GM21723 (cell line): ENCODE results near the gene HRCT1.
"Not testable (repeated sequence)": the region's sequence is repeated elsewhere in the genome, so short reads cannot be mapped to it uniquely, and the experiment has no call there.

ENCODE experiments used
- ATAC-seq: cut with Tn5 transposase; IDR thresholded peaks from one replicate; pipeline ENCODE4 v1.9.1; 2021; ENCODE audit warnings: mild to moderate bottlenecking, moderate library complexity; ENCODE audit not compliant: unreplicated experiment

Gene HRCT1

GRCh38 chr9:35892051-35892450, 14.0 kb upstream of the HRCT1 start:
- ATAC-seq, result no peak

DNA sequence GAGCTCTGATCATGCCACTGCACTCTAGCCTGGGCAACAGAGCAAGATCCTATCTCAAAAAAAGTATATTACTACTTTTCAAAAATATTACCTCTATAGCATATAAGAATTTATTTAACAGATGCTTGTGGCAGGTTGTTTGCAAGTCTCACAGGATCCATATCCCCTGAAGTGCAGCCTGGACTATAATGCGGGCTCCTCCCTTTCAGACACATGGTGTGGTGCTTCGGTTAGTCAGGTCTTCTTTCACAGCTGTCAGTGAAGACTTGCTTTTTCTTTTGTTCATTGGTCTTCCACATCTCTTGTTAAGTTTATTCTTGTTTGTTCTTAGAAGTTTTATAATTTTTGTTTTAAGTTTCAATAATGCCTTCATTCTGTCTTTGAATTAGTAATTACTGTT, 9.4 kb upstream of the HRCT1 start:
- no peak for ATAC-seq

DNA sequence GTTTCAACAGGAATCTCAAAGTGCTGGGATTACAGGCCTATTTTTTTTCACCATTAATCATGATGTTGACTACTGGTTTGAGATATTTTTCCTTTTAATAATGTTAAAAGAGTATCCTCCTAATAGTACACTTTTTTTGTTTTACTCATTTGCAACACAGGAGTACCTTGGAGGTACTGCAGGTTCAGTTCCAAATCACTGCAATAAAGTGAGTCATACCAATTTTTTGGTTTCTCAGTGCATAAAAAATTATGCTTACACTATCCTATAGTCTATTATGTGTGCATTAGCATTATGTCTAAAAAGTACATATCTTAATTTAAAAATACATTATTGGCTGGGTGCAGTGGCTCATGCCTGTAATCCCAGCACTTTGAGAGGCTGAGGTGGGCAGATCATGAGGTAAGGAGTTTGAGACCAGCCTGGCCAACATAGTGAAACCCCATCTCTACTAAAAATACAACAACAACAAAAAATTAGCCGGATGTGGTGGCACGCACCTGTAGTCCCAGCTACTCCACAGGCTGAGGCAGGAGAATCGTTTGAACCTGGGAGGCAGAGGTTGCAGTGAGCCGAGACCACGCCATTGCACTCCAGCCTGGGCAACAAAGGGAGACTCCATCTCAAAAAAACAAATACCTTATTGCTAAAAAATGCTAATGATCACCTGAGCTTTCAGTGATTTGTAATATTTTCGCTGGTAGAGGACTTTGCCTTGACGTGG, 8.5 kb upstream of the HRCT1 start:
- not testable (repeated sequence) for ATAC-seq

DNA sequence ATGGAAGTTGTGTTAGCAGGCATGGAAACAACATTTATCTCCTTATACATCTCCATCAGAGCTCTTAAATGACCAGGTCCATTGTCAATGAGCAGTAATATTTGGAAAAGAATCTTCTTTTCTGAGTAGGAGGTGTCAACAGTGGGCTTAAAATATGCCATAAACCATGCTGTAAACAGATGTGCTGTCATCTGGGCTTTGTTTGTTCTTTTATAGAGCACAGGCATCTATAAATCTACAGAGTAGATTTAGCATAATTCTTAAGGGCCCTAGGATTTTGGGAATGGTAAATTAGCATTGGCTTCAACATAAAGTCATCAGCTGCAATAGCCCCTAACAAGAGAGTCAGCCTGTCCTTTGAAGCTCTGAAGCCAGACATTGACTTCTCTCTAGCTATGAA, 7.7 kb upstream of the HRCT1 start:
- ATAC-seq, result no peak

GRCh38 chr9:35899021-35899420, 7.0 kb upstream of the HRCT1 start:
- no peak for ATAC-seq

DNA sequence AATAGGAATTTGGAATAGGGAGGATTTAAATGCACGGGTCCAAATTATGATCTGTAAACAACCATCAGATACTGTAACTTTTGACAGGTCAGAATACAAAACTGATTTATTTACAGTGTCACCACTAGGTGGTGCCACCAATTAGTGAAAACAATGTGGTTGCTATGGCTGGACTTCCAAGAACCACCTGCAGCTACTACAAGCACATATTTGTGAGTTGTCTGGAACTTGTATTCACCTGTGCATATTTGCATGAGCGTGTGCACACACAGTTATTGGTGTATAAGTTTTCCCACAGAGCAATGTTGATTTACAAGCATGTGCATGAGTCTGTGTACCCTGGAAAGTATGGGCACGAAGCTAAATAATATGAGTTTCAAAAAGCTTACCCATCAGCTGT, 3.0 kb upstream of the HRCT1 start:
- ATAC-seq, result no peak

- ATAC-seq, result no peak
Observed at GRCh38 chr9:35904338-35904737, 1.7 kb upstream of the HRCT1 start.

DNA sequence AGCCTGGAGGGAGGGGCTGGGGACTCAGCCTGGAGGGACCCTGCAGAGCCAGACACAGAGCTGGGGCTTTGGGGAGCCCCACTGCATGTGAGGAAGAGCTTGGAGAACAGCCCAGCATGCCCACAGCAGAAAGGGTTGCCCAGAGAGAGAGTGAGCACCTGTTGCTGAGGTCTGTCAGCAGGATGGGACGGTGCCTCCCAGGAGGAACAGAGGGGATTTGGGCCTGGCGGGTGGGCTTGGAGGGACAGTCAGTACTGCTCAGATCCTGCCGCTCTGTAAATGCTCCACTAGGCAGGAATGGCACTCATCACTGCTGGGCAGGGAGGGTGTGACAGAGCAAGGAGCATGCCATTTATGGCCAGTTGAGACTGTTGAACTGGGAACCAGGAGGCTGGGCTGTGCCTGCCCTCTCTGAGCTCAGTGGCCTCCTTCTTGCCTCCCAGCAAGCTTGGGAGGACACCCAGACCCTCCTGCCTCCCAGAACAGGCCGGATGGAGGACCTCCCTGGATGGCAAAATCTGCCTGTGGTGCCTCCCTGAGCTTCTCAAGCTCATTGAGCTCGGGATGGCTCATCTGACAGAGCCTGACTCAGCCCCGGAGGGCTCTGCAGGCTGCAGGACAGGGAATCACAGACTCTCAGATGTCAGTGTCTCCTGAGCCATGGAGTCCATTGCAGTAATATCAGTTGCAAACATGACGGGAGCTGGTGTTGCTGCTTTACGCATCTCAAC, 786 bp upstream of the HRCT1 start:
- no peak for ATAC-seq

GRCh38 chr9:35906923-35907699, 1.1 kb downstream of the HRCT1 start:
- no peak for ATAC-seq

GRCh38 chr9:35907711-35908503, 1.9 kb downstream of the HRCT1 start:
- no peak for ATAC-seq

DNA sequence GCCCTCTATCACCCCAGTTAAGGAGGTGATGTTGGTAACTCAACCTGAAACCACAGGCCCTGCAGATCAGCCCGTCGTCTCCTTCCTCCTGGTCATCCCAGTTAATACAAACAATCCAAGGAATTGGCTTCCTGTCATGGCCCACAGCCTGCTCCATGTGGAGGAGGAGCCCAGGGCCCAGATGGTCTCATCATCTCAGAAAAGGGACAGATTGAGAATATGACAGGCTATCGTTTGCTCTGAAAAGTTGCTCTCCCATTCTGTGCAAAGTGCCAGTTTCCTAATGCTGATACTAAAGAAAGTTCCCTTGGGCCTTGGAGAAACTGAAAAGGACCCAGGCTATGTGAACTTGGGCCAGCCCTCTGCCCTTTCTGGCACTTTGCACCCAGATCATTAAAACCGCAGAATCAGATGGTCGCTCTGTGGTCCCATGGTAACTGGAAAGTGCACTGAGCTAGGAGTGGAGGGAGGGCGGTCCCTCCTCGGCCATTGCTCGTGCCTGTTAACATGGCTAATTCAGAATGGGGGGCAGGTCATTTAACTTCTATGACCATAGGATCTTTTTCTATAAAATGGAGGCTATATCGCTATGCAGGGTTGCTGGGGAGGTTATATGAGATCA, 2.6 kb downstream of the HRCT1 start:
- no peak for ATAC-seq

DNA sequence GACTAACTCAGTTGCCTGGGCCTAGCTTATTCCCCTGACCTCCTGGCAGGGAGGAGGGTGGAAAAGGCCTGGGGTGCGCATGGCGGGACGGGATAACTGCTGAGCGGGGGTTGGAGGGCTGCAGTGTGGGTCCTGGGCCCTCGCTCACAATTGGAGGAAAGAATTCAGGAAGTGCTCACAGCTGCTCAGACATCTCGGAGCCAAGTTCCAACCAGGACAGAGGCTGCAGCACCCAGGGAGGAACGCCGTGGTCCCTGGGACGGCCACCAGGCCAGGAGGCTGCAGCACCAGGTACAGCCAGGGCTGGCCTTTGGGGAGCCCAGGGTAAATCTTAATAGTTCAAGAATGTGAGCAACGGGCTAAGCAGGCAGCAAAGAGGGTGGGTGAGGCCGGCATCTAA, 3.3 kb downstream of the HRCT1 start, which contains the start of gene SPAAR:
Gene SPAAR, plus strand, starts transcription at position 217 of the 400 bp plus-strand sequence. CDS start 974 bp downstream, outside the sequence.
- no peak for ATAC-seq

DNA sequence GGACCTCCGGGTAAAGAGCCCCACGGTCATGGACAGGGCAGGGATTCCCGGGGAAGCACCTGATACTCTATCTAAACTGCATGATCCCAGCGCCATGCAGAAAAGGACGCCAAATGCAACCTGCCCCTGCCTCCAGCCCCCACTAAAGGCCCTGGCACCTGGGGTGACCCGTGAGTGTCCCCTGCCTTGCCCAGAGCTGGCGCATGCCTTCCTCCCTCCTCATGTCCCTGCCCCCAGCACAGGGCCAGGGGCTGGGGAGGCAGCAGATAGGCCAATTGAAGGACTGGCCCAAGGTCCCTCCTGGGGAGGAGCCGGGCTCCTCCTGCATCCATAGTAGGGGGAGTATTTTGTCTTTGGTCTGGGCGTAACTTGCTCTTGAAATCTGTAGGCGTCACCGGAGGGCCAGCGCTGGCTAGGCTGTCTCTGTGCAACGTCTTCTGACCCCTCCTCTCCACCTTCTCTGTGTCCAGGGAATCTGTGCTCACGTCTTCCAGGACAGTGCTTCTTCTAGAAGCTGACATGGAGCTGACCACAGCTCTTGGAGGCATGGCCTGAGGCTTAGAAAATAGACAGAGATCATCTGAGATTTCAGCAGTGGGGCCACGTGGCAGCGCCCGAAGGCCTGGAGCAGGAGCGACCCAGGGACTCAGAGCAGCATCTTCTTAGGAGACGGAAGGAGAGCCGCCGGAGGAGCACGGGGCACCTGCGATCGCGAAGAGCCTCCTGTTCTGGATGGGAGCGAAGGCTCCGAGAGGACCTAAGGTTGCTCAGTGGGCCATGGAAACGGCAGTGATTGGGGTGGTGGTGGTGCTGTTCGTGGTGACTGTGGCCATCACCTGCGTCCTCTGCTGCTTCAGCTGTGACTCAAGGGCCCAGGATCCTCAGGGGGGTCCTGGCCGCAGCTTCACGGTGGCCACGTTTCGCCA, 3.9 kb downstream of the HRCT1 start:
- no peak for ATAC-seq

DNA sequence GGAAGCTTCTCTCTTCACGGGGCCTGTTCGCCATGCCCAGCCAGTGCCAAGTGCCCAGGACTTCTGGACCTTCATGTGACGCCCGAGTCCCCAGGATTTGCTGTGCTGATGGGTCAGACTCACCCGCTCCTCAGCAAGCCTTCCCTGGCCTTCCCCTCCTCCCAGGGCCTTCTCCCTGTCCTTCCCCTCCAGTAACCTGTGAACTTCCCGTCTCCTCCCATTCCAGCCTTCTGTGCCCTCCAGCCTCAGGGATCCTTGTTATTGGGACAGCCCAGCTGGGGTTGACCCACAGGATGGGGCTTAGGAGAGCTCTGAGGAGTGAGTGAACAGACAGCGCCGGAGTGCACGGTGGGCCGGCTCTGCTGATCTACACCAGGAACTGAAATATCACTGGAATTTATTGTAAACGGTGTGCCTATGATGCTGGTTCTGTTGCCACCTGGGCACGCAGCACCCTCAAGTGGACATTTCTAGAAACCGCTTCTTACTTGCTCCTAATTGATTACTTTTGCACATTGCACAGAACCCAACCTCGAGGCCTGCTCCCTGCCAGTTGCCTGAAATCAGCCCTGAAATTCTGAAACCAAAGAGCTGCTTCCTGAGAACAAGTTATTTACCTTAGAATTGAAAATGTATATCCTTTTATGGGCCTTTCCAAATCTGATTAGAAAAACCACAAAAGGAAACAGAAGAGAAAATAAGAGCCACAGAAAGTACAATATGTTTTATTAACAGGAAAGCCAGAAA, 4.8 kb downstream of the HRCT1 start:
- no peak for ATAC-seq

DNA sequence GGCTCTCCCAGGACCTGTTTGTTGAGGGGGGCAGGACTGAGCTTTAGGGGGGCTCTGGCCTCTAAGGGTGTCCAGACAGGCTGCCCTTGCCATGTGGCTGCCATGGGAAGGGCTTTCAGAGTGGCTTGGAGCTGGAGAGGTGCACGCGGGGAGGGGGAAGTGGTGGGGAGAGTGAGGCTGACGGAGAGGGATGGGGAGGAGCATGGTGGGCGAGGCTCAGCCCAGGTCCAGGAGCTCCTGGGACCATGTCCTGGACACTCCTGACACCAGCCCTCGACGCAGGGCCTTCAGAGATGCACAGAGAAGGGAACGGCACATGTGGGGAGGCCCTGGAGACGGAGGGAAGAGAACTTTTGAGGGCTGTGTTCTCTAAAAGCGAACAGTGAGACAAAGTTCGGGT, 5.7 kb downstream of the HRCT1 start:
- no peak for ATAC-seq

- ATAC-seq, result no peak
Observed at GRCh38 chr9:35912791-35913400, 6.9 kb downstream of the HRCT1 start.

GRCh38 chr9:35913429-35913828, 7.4 kb downstream of the HRCT1 start:
- ATAC-seq, result not testable (repeated sequence)

DNA sequence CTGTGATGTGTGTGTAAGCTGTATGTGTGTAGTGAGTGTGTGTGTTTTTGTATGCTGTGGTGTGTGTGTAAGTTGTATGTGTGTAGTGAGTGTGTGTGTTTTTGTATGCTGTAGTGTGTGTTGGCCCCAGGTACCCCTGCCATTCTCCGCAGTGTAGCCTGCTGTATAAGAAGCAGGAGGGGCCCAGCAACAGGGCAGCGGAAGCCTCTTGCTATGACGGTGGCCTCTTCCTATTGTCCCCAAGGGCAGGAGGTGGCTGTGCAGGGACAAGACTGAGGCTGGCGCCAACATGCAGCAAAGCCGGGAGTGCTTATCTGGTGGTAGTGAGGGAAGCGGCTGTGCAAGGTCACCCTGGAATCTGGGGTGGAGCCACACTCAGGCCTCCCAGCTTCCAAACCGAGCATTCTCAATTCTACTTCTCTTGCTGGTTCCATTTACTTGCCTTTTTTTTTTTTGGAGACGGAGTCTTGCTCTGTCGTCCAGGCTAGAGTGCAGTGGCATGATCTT, 8.4 kb downstream of the HRCT1 start:
- no peak for ATAC-seq
